ENCODE measurements around the gene MAP3K4.

The MAP3K4 gene, protein sequence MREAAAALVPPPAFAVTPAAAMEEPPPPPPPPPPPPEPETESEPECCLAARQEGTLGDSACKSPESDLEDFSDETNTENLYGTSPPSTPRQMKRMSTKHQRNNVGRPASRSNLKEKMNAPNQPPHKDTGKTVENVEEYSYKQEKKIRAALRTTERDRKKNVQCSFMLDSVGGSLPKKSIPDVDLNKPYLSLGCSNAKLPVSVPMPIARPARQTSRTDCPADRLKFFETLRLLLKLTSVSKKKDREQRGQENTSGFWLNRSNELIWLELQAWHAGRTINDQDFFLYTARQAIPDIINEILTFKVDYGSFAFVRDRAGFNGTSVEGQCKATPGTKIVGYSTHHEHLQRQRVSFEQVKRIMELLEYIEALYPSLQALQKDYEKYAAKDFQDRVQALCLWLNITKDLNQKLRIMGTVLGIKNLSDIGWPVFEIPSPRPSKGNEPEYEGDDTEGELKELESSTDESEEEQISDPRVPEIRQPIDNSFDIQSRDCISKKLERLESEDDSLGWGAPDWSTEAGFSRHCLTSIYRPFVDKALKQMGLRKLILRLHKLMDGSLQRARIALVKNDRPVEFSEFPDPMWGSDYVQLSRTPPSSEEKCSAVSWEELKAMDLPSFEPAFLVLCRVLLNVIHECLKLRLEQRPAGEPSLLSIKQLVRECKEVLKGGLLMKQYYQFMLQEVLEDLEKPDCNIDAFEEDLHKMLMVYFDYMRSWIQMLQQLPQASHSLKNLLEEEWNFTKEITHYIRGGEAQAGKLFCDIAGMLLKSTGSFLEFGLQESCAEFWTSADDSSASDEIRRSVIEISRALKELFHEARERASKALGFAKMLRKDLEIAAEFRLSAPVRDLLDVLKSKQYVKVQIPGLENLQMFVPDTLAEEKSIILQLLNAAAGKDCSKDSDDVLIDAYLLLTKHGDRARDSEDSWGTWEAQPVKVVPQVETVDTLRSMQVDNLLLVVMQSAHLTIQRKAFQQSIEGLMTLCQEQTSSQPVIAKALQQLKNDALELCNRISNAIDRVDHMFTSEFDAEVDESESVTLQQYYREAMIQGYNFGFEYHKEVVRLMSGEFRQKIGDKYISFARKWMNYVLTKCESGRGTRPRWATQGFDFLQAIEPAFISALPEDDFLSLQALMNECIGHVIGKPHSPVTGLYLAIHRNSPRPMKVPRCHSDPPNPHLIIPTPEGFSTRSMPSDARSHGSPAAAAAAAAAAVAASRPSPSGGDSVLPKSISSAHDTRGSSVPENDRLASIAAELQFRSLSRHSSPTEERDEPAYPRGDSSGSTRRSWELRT (N-terminal part only)

DNA sequence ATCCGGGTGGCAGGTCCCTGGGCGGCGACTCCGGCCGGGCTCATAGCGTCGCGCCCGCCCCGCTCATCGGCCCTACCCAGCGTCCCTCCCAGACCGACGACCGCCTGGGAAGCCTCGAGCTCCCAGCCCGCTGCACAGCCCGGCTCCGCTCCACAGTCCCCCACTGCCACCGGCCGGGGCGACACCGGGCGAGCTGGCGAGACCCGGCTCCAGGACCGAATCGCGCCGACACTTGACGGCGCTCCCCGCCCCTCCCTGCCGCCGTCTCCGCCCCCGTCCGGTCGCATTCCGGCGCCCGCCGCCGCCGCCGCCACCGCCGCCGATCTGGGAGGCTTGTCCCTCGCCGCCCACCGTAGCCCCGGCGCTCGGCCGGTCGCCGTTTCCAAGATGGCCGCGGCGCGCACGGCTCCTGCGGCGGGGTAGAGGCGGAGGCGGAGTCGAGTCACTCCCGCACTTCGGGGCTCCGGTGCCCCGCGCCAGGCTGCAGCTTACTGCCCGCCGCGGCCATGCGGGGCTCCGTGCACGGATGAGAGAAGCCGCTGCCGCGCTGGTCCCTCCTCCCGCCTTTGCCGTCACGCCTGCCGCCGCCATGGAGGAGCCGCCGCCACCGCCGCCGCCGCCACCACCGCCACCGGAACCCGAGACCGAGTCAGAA is at the start of gene MAP3K4:
Gene MAP3K4, plus strand, starts transcription at position 364 of the 655 bp plus-strand sequence. Its CDS starts 163 bp downstream, at position 527.
- DNase-seq (ENCODE audit: low read depth in 2 of 2): peak; percentile 51 to 59

DNA sequence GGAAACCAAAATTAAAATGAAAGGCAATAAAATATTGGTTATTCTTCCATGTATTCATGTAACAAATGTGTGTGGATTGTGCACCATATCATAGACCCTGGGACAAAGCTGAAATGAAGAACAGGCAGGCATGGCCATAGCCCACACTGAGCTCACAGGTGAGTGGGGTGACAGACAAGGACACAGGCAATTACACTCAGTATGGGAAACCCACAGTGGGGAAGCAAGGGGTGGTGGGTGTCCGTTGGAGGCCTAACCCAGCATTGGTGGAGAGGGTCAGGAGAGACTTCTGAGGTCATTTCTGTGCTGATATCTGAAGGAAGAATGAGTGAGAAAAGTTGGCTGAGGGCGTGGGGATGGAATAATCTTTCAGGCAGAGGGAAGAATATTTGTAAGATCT is 47.6 kb upstream of the MAP3K4 start:
- no peak for DNase-seq (ENCODE audit: low read depth in 2 of 2)

DNA sequence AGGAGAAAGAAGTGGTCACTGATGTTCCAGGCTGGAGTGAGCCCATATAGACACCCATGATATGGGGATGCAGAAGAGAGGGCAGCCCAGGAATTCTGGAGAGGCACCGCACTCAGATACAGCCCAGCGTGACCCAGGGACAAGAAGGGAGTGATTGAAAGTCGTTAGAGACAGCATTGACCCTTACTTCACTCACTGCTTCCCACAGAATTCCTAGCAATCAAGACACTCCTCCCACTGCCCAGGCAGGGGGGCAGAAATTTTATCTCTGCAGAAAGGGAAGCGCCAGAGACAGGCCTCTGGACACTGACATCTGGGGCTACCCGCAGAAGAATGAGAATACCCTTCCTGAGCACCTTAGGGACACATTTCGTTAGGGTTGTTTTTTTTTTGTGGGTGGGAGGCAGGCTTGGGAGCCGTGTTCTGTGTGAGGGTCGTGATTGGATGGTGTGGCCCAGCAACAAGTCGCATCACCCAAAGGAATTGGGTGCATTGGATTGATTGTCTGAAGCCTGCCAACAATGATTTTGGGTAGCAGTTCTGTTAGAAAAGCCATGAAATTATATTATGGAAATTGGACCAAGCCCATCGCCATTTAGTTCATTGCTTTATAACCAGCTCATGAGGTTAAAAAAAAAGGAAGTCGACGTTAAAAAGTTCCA is 45.9 kb upstream of the MAP3K4 start:
- no peak for DNase-seq (ENCODE audit: low read depth in 2 of 2)

DNA sequence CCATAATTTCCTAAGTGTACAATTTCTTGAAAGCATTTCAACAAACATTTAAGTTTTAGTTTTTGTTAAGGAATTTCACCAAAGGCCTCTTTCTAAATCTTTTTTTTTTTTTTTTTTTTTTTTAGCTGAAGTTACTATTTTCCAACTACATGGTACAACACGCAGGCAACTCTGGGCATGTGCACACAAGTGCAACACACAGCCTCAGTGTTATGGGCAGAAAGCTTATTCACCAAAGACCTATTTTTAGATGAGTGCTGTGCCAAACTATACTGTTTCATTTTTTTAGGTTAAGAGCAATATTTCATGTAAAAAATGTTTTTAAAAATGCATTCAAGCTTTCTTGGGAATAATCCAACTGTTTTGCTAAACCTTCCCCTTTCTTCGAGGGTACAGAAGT is 42.0 kb upstream of the MAP3K4 start:
- DNase-seq (ENCODE audit: low read depth in 2 of 2): no peak

DNA sequence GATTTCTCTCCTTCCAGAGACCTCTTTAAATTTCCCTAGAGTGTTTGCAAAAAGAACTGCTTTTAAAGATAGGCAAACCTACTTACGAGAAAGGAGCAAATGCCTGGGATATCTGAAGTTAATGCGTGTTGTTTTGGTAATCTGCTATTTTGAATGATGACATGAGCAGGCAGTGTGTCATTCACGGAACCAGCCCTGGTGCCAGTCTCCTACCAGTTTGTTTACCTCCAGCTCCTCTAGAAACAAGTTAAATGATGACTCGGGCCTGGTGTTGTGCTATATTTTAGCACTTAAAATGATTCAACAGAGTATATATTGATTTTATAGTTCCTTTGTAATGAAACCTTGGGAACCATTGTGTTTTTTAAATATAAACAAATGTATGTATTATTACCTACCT is 41.1 kb upstream of the MAP3K4 start:
- DNase-seq (ENCODE audit: low read depth in 2 of 2): no peak

DNA sequence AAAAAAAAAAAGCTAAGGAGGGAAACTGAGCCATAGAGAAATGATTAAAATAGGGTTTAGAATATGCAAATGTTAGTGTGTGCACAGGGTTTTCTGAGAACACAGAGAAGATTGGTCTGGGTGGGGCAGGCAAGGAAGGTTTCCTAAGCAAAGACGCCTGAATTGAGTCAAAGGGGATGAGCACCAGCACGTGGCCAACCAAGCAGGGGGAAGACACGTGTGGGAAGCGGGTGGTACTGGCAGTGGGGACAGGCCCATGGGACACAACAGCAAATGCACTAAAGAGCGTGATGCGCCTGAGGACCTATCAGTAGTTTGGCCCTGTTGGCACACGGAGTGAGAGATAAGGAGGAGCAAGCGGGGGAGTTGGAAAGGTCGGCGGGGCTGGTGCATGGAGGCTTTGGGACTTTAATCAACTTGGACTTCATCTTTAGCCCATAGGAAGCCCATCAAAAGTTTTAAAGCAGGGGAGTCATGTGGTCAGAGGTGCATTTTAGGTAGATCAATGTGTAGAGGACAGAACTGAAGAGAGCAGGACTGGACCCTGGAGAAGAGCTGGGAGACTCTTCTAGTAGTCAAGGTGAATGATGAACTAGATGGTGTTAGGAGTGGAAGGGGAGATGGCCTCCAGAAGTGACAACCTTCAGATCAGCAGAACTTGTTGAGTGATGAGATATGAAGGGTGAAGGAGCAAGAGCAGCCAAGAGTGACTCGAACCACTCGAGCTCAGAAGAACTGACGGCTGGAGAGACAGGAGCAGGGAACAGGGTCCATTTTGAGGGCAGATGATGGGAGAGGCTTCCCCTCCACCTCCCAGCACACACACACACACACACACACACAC is 40.2 kb upstream of the MAP3K4 start:
- no peak for DNase-seq (ENCODE audit: low read depth in 2 of 2)

DNA sequence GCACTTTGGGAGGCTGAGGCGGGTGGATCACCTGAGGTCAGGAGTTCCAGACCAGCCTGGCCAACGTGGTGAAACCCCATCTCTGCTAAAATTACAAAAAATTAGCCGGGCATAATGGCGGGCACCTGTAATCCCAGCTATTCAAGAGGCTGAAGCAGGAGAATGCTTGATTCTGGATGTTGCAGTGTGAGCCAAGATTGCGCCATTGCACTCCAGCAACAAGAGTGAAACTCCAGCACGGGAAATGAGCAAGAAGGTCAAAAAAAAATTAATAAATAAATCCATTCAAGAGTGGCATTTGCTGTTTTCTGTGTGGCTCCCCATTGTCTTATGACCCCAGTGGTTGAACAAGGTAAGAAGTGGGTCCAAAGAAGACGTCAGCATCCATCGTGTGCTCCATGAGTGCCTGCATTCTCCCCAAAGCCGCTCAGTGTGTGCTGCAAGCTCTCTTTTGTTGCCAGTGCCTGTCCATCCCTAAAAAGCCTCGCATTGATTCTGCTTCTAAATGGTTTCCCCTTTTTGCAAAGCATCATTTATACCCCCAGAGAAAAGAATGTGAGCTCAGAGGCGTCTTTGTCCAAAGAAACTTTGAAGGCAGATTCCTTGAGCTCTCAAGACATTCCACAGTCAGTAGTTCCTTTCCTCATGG is 38.8 kb upstream of the MAP3K4 start:
- DNase-seq (ENCODE audit: low read depth in 2 of 2): no peak

DNA sequence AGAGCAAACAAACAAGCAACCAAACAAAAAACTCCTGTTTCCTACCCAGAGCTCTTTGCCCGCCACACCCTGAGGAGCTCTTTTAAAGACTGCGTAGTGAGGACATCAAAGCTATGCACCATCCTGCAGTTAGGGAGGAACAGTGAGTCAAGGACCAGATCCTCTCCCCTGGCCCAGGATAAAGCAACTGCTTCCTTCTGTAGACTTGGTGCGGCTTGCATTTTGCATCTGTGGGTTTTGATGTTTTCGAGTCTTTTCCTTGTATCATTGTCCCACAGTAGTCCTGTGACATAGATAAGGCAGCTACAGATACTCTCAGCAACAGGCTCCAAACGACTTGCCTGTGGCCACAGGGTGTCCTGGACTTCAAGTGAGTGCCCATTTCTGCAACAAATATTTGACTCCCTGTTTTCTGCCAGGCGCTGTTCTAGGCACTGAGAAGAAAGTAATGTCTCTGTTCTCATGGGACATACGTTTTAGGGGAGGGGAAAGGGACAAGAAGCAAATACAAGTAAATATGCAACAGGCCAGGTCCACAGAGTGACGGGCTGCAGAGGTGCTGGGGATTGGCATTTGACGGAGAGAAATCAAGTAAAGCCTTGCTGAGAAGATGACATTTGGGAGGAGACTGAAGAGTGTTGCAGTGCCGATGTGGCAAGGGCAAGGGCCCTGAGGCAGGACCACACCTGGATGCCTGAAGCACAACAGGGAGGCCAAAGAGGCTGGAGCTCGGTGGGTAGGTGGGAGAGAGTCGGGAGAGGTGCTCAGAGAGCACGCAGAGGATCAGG is 35.9 kb upstream of the MAP3K4 start:
- no peak for DNase-seq (ENCODE audit: low read depth in 2 of 2)

DNA sequence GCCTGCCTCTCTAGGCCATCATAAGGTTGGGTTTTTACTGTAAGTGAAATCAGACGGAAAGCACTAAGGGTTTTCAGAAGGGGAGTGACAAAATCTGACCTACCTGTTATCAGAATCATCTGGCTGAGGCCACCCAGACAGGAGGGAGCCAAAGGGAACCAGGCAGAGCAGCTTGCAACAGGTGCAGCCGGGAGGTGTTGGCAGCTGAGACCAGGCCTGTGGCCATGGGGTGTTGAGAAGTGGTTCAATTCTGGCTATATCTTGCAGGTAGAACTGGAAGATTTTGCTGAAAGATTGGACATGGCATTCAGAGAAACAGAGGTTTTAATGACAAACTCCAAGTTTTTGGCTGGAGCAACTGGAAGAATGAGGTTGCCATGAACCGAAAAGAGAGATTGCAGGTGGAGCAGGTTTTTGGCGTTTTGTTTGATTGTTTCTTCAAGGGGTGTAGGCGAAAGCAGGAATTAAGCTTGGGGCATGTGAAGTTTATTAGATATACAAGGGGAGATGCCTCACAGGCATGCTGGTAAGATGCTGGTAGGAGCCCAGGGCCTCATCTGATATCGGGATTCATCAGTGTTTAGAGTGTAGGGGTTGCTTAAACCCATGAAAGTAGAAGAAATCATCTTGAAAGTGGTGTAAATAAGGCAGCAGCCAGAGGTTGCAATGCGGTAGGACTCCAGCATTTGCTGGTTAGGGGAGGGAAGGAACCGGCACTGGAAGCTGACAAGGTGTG is 35.1 kb upstream of the MAP3K4 start:
- DNase-seq (ENCODE audit: low read depth in 2 of 2): no peak

DNA sequence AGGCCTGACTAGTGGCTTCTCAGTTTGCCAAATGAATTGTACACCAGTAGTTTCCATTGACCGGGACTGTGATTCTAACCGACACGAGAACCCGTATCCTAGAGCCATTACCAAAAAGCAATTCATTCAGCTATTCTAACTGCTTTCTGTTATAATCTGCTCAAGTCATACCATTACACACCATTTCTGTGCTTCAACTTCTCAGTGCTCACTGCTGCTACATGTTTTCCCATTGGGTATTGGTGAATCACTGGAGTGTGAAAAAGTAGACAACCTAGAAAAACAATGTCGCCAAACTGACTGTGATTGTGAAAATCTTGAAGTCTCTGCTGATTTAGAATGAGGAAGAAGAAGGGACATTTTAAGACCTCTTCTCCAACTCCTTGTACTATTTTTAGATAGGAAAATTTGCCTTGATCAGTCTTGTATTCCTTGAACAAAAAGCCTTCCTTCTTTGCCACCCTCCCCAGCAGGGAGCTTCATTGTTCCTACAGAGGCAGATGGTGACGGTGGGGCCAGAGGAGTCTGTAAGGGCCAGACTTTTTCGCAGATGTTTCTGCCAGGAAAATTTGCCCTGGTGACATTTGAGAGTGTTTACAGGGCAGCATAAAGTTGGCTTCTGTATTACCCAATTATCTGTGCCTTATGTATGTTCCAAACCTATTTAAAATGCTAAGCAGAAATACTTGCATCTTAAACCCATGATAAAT is 31.7 kb upstream of the MAP3K4 start:
- no peak for DNase-seq (ENCODE audit: low read depth in 2 of 2)

DNA sequence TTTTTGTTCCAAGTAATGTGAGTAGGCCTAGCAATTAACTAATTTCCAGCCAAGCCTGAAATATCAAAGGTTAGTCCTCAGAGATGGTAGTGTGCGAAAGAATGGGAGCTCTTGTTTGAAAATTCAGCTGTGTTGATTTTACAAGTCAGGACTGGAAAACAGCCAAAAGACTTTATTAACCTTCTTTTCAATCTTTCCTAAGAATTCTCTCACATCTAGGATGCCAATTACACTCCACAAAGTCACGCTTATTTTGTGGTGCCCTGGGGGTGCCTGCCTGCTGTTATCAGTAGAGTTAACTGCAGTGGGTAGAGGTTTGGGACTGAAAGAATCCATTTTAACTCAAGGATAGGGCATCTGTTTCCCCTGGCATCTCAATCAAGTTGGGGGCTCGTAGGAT is 30.7 kb upstream of the MAP3K4 start:
- DNase-seq (ENCODE audit: low read depth in 2 of 2): no peak

DNA sequence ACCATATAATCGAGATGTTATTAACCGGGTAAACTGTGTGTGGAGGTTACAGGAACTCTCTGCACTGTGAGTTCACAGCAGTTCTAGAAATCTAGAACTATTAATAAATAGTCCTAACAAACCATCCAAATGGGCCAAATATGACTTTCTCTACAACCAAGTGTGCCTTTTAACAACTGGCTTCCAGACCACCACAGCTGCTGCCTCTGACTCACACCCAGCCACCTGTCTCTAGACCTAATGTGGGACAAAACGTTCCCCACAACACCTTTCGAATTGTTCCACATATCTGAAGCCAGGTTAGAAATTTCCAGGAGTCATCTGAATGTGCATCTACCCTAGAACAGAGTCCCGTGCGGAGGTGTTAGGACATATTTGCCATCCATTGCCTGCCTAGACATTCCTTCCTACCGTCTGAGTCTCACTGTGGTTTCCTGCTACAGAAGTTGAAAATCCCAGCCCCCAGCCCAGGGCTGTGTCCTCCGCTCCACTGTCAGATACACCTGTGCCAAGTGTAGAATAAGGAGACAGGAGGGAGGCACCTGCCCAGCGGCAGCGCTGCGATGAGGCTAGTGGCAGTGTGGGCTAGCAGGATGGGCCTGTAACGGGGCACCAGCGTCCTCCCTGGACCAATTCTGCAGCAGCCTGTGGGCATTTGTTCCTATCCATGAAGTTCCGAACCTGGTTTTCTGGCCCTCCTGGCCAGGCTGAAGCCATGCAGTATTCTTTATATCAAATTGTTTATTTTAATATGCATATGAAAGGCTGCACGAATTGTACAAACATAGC is 28.5 kb upstream of the MAP3K4 start:
- no peak for DNase-seq (ENCODE audit: low read depth in 2 of 2)

DNA sequence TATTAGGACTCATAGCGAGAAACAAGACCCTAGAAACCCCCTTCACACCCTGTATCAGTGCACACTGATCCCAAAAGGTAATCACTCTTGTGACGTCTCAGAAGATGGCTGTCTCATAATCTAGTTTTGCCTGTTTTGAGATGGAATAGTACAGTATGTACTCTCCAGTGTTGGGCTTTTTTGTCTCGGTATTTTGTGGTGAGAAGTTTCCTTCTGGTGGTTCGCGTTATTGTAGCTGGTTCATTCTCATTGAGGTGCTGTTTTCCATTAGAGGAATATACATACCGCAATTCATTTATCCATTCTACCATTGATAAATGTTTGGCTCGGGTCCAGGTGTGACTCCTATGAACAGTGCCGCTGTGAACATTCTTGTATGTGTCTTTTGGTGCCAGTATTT is 27.9 kb upstream of the MAP3K4 start:
- DNase-seq (ENCODE audit: low read depth in 2 of 2): no peak

DNA sequence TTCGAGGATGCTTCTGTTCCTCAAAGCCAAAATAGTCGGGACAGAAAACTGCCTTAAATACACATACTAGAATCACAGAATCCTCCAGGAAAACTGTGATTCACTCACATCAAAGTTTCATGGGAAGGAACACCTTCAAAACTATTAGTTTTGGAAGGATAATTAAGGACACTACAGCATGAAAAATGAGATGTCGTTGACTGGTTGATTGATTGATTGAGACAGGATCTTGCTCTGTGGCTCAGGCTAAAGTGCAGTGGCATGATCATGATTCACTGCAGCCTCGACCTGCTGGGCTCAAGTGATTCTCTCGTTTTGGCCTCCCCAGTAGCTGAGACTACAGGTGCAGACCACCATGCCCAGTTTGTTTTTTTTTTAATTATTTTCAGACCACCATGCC is 25.7 kb upstream of the MAP3K4 start:
- no peak for DNase-seq (ENCODE audit: low read depth in 2 of 2)

DNA sequence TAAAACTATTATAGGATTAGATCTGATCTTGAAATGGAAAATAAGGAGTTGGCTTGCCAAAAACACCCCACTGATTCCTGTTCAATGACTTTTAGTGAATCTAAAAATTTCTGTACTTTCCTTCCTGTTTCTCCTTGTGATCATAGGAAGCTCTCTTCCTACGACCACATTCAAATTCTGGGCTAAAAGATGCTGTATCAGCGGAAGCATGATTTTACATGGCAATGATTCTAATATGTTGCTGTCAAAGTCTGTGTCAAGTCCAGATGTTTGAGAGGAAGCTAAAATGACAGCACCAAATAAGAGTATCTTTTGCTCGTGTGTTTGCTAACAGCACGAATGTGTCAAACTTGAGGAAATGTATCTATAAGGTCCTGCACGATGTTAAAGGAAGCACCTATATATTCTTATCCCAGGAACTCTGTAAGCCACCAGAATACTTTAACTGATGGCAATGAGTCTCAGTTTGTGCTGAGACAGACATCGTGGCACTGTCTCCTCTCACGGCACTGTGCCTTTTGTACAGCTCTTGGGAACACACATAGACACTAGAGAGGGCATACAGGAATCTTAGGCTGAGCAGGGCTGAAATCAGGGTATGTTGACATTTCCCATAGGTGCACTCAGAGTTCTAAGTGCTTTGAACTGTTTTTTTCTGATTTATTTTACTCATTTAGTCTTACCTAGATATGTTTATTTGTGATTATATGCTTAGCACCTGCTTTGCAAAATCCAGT is 24.9 kb upstream of the MAP3K4 start:
- DNase-seq (ENCODE audit: low read depth in 2 of 2): no peak

DNA sequence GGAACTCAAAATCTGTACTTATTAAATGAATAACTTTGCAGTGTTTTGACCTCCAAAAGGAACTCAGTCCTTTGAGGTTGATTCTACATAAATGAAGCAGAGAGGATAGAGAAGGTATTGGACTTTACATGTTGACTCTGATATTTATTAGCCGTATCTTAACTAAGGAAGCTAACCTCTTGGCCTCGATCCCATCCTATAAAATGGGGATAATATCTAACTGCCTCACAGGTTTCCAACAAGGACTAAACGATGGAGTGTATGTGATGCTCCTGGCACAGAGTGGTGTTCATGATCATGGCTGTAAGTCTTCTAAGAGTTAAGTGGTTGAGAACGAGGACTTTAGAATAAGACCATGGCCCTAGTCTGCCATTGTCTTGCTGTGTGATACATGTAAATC is 24.2 kb upstream of the MAP3K4 start:
- no peak for DNase-seq (ENCODE audit: low read depth in 2 of 2)
